ENCODE data around the gene C20orf204. TPM values are rescaled to one million over a fixed set of nuclear protein-coding genes. Genes with fewer than 3 reads are reported as not detected.

Gene C20orf204
- total RNA-seq, 2 donors from 2014 or later: 4.0 to 4.1 TPM

- Mint-ChIP-seq H3K27ac (no peak overlapping the region), H3K27me3 (ENCODE audit: insufficient read depth) (no peaks in the 10 kb centered on the region), H3K36me3 (ENCODE audit: low read depth) (peaks cover 4% of the 10 kb centered on the region), H3K4me3 (no peak overlapping the region), H3K4me1 (peaks cover 6% of the 10 kb centered on the region), H3K9me3 (no peaks in the 10 kb centered on the region)
- H3K9ac ChIP-seq (ENCODE audit: extremely low read depth, low read length, poor library complexity, severe bottlenecking): no peak overlapping the region
- TF ChIP-seq CTCF (conservative IDR thresholded peaks at IDR 0.05): no peak
- no peak for DNase-seq
- H3K4me1 ChIP-seq (ENCODE audit: control insufficient read depth, insufficient read depth, low read length): no peaks in the 10 kb centered on the region
- H3K4me3 ChIP-seq (ENCODE audit: low read length): no peak overlapping the region
- 95 to 96% methylated on average over 24 to 31 of the region's 31 CpGs for WGBS, 2 experiments (ENCODE audit: insufficient coverage in 1 of 2, insufficient read length in 1 of 2)
- no peaks in the 10 kb centered on the region for H3K9me3 ChIP-seq (ENCODE audit: control insufficient read depth, low read length)
- H3K27me3 ChIP-seq (ENCODE audit: control insufficient read depth, insufficient read depth, low read length, poor library complexity, severe bottlenecking): no peaks in the 10 kb centered on the region
- H3K27ac ChIP-seq (ENCODE audit: low read depth, low read length): no peak overlapping the region
- H3K36me3 ChIP-seq (ENCODE audit: control insufficient read depth, insufficient read depth, low read length): no peaks in the 10 kb centered on the region
These were observed 34.4 kb downstream of the C20orf204 start for GRCh38 chr20:64070244-64070993.

- no peak overlapping the region for H3K9ac ChIP-seq (ENCODE audit: extremely low read depth, low read length, poor library complexity, severe bottlenecking)
- no peak overlapping the region for H3K4me3 ChIP-seq (ENCODE audit: low read length)
- no peak overlapping the region for H3K27ac Mint-ChIP-seq
- H3K27me3 ChIP-seq (ENCODE audit: control insufficient read depth, insufficient read depth, low read length, poor library complexity, severe bottlenecking): no peaks in the 10 kb centered on the region
- H3K4me3 Mint-ChIP-seq: no peak overlapping the region
- DNase-seq: no peak
- no peaks in the 10 kb centered on the region for H3K4me1 Mint-ChIP-seq
- no peaks in the 10 kb centered on the region for H3K9me3 Mint-ChIP-seq
- H3K36me3 Mint-ChIP-seq (ENCODE audit: low read depth): peaks cover 4% of the 10 kb centered on the region
- WGBS, 2 experiments (ENCODE audit: insufficient coverage in 1 of 2, insufficient read length in 1 of 2): 93 to 95% methylated on average over 15 to 30 of the region's 30 CpGs
- no peaks in the 10 kb centered on the region for H3K9me3 ChIP-seq (ENCODE audit: control insufficient read depth, low read length)
- no peaks in the 10 kb centered on the region for H3K36me3 ChIP-seq (ENCODE audit: control insufficient read depth, insufficient read depth, low read length)
- TF ChIP-seq CTCF (conservative IDR thresholded peaks at IDR 0.05): no peak
- H3K4me1 ChIP-seq (ENCODE audit: control insufficient read depth, insufficient read depth, low read length): no peaks in the 10 kb centered on the region
- H3K27ac ChIP-seq (ENCODE audit: low read depth, low read length): no peak overlapping the region
- H3K27me3 Mint-ChIP-seq (ENCODE audit: insufficient read depth): no peaks in the 10 kb centered on the region
These were observed 35.7 kb downstream of the C20orf204 start for GRCh38 chr20:64071341-64072332.

- no peak overlapping the region for H3K27ac Mint-ChIP-seq
- no peak for DNase-seq
- WGBS, 2 experiments (ENCODE audit: insufficient coverage in 1 of 2, insufficient read length in 1 of 2): 86 to 92% methylated on average over 5 to 14 of the region's 14 CpGs
These were observed 36.6 kb downstream of the C20orf204 start for GRCh38 chr20:64072498-64073063.

More at GRCh38 chr20:64072498-64073063, 36.6 kb downstream of the C20orf204 start:
- H3K4me1 ChIP-seq (ENCODE audit: control insufficient read depth, insufficient read depth, low read length): no peaks in the 10 kb centered on the region
- Mint-ChIP-seq H3K27me3 (ENCODE audit: insufficient read depth) (no peaks in the 10 kb centered on the region), H3K4me3 (no peak overlapping the region), H3K9me3 (no peaks in the 10 kb centered on the region), H3K36me3 (ENCODE audit: low read depth) (peaks cover 4% of the 10 kb centered on the region), H3K4me1 (no peaks in the 10 kb centered on the region)
- H3K9me3 ChIP-seq (ENCODE audit: control insufficient read depth, low read length): no peaks in the 10 kb centered on the region
- H3K36me3 ChIP-seq (ENCODE audit: control insufficient read depth, insufficient read depth, low read length): no peaks in the 10 kb centered on the region
- H3K27ac ChIP-seq (ENCODE audit: low read depth, low read length): no peak overlapping the region
- no peak for TF ChIP-seq CTCF (conservative IDR thresholded peaks at IDR 0.05)
- H3K27me3 ChIP-seq (ENCODE audit: control insufficient read depth, insufficient read depth, low read length, poor library complexity, severe bottlenecking): no peaks in the 10 kb centered on the region
- no peak overlapping the region for H3K9ac ChIP-seq (ENCODE audit: extremely low read depth, low read length, poor library complexity, severe bottlenecking)
- H3K4me3 ChIP-seq (ENCODE audit: low read length): no peak overlapping the region
